Stomach (tissue), 4 donors: Measurements from ENCODE around the gene INSRR.

Experiments
- CTCF ChIP-seq, 7 experiments: fragments of 450-650 bp in 4 of 7; fragments of 200-600 bp in 3 of 7; sonication (generic) in 3 of 7; IDR thresholded peaks; one replicate each; pipeline ENCODE4 v1.5.1; 2016 to 2019; ENCODE audit warnings: antibody characterized with exemption in 7 of 7, control low read depth in 2 of 7, mild to moderate bottlenecking in 1 of 7
- POLR2A ChIP-seq, 4 donors: fragments of 450-650 bp; IDR thresholded peaks; one replicate each; pipeline ENCODE4 v1.6.1; 2016; ENCODE audit warnings: antibody characterized with exemption in 4 of 4, control low read depth in 2 of 4, mild to moderate bottlenecking in 1 of 4, moderate library complexity in 1 of 4

- TF ChIP-seq CTCF (IDR thresholded peaks at IDR 0.05) = no peak
- no peak for TF ChIP-seq POLR2A (IDR thresholded peaks at IDR 0.05)
Observed at GRCh38 chr1:156856282-156856785, 2.6 kb downstream of the INSRR start.
